Gastroesophageal sphincter (tissue), 4 donors: Measurements from ENCODE around the gene DGAT2L6. TPM values are rescaled to one million over a fixed set of nuclear protein-coding genes. Genes with fewer than 3 reads are reported as not detected.

Experiments
- ATAC-seq: fragments of 150-250 bp; one replicate; pipeline ENCODE4 v1.9.1; 2016; ENCODE audit warnings: mild to moderate bottlenecking, moderate library complexity
- H3K27ac ChIP-seq, 4 donors: fragments of 200-600 bp; sonication (generic) in 3 of 4; 1 replicate in 3 of 4; 2 replicates in 1 of 4; pipeline ENCODE4 v1.5.1; 2016 to 2019
- H3K27me3 ChIP-seq: fragments of 200-600 bp; sonication (generic); one replicate; pipeline ENCODE4 v1.5.1; 2019
- H3K36me3 ChIP-seq, 2 donors: fragments of 200-600 bp; sonication (generic); one replicate each; pipeline ENCODE4 v1.5.1; 2019; ENCODE audit warnings: control low read depth in 1 of 2
- H3K4me1 ChIP-seq, 3 donors: fragments of 200-600 bp; sonication (generic); 1 replicate in 2 of 3; 2 replicates in 1 of 3; pipeline ENCODE4 v1.5.1; 2016 to 2019; ENCODE audit warnings: control low read depth in 2 of 3
- H3K4me3 ChIP-seq, 2 donors: fragments of 200-600 bp; sonication (generic); one replicate each; pipeline ENCODE4 v1.5.1; 2019; ENCODE audit warnings: mild to moderate bottlenecking in 1 of 2, moderate library complexity in 1 of 2
- H3K9me3 ChIP-seq, 3 donors: fragments of 200-600 bp; sonication (generic); one replicate each; pipeline ENCODE4 v1.5.1; 2017 to 2019; ENCODE audit warnings: control low read depth in 2 of 3
- EP300 ChIP-seq: sonication (generic); formaldehyde crosslinking; IDR thresholded peaks from one replicate; pipeline ENCODE4 v1.6.1; 2017; ENCODE audit warnings: antibody characterized with exemption, mild to moderate bottlenecking
- POLR2A ChIP-seq, 2 donors: fragments of 450-650 bp; IDR thresholded peaks; one replicate each; pipeline ENCODE4 v1.6.1; 2017; ENCODE audit warnings: antibody characterized with exemption in 2 of 2, mild to moderate bottlenecking in 2 of 2, moderate library complexity in 1 of 2
- POLR2AphosphoS5 ChIP-seq: sonication (generic); formaldehyde crosslinking; IDR thresholded peaks from one replicate; pipeline ENCODE4 v1.6.1; 2017; ENCODE audit warnings: antibody characterized with exemption
- WGBS, 2 donors: methylation state at CpG; one replicate each; pipeline ENCODE4 v1.1.5; 2018; ENCODE audit warnings: low coverage in 1 of 2; 5-methylcytosine and 5-hydroxymethylcytosine counted together
- small RNA-seq, 4 donors: library from RNA; depleted of rRNA; stranded (forward); fragments of <200 nt; gene quantifications; one replicate each; pipeline ENCODE3, GENCODE V24; 2016
- total RNA-seq, 4 donors: library from RNA; depleted of rRNA; stranded (reverse); fragments of >200 nt; gene quantifications; one replicate each; pipeline ENCODE4 v1.1.0, GENCODE V29; 2016
- TF ChIP-seq, protein P1 (sequence below), 4 experiments: fragments of 200-600 bp in 2 of 4; fragments of 450-650 bp in 2 of 4; sonication (generic) in 1 of 4; IDR thresholded peaks; one replicate each; pipeline ENCODE4 v1.5.1; 2017 to 2019; ENCODE audit warnings: antibody characterized with exemption in 4 of 4, mild to moderate bottlenecking in 2 of 4, moderate library complexity in 2 of 4

DGAT2L6 gene
- total RNA-seq, 4 donors from 2014 or later = not detected

DNA sequence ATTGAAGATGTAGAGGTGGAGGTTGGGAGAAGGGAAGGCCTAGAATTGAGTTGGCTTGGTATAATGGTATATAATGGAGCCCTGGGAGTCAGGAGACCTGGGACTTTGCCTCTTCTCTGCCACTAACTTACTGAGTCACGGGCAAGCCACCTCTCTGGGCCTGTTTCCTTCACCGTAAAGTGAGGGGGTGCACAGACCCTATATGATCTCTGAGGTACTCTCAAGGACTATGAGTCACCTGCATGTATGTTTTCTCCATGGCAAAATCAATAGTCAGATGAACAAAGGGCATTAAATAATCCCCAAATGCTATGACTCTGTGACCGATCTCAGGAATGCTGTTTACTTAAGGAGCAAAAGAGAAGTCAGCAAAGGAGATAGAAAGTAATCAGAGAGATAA, 77.6 kb downstream of the DGAT2L6 start:
- no peaks in the 10 kb centered on the region for H3K27me3 ChIP-seq
- WGBS, 2 donors = 40 to 100% methylated on average over 1 of the region's 3 CpGs
- no peak overlapping the region for H3K4me3 ChIP-seq
- H3K36me3 ChIP-seq = no peaks in the 10 kb centered on the region
- no peaks in the 10 kb centered on the region for H3K9me3 ChIP-seq
- TF ChIP-seq POLR2A (IDR thresholded peaks at IDR 0.05) (no peak), POLR2AphosphoS5 (no peak), EP300 (no peak)
- TF ChIP-seq, protein P1, sequence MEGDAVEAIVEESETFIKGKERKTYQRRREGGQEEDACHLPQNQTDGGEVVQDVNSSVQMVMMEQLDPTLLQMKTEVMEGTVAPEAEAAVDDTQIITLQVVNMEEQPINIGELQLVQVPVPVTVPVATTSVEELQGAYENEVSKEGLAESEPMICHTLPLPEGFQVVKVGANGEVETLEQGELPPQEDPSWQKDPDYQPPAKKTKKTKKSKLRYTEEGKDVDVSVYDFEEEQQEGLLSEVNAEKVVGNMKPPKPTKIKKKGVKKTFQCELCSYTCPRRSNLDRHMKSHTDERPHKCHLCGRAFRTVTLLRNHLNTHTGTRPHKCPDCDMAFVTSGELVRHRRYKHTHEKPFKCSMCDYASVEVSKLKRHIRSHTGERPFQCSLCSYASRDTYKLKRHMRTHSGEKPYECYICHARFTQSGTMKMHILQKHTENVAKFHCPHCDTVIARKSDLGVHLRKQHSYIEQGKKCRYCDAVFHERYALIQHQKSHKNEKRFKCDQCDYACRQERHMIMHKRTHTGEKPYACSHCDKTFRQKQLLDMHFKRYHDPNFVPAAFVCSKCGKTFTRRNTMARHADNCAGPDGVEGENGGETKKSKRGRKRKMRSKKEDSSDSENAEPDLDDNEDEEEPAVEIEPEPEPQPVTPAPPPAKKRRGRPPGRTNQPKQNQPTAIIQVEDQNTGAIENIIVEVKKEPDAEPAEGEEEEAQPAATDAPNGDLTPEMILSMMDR (IDR thresholded peaks at IDR 0.05) = no peak
- no peak for ATAC-seq
- H3K27ac ChIP-seq = no peak overlapping the region
- H3K4me1 ChIP-seq = no peaks in the 10 kb centered on the region

Small RNAs within 50 kb of the gene (small RNA-seq; reads per million reads assigned to genes)
- gene RNA5SP507 = 0 to 0.55 (median 0.39) reads per million in 4 donors

Other genes starting within 250 kb of the DGAT2L6 start
- gene AWAT2, start 127.5 kb upstream of the DGAT2L6 start, total RNA-seq = not detected
- not detected for gene OTUD6A, start 115.0 kb upstream of the DGAT2L6 start, total RNA-seq
- gene IGBP1, start 44.0 kb upstream of the DGAT2L6 start, total RNA-seq = 10 to 100 TPM; 46.6 to 74.0 (median 57.0) TPM
- gene AWAT1, start 57.2 kb downstream of the DGAT2L6 start, total RNA-seq = not detected
- gene P2RY4, start 82.7 kb downstream of the DGAT2L6 start, total RNA-seq = under 1 TPM in 3 of 4 donors, not detected in 1; 0.27 to 0.93 (median 0.50) TPM
- gene ARR3, start 90.9 kb downstream of the DGAT2L6 start, total RNA-seq = not detected
- gene RAB41, start 104.7 kb downstream of the DGAT2L6 start, total RNA-seq = not detected
- 10 to 100 TPM; 27.7 to 33.5 (median 32.3) TPM for gene PDZD11, start 112.4 kb downstream of the DGAT2L6 start, total RNA-seq
- gene KIF4A, start 112.6 kb downstream of the DGAT2L6 start, total RNA-seq = under 1 TPM; 0.13 to 0.47 (median 0.17) TPM
- under 1 TPM in 1 of 4 donors, not detected in 3; 0.35 TPM for gene GDPD2, start 245.8 kb downstream of the DGAT2L6 start, total RNA-seq